ENCODE results near the gene MAP4K5. TPM values are rescaled to one million over a fixed set of nuclear protein-coding genes. Genes with fewer than 3 reads are reported as not detected.

Gene MAP4K5
- total and polyA plus RNA-seq, 2 of the 13 experiments (the other 11 are each of a cell fraction or from before 2014, with no cell fraction given), result 12.7 to 23.9 TPM

- ATAC-seq, result peak; percentile 60
- Histone ChIP-seq H3K4me3 (replicated peaks in 1 of 3; ENCODE audit: insufficient read depth in 1 of 3, low read depth in 2 of 3, low read length in 3 of 3) (no peak overlapping the region), H3K36me3 (replicated peaks in 1 of 2; ENCODE audit: control insufficient read depth in 1 of 2, insufficient read depth in 2 of 2, low read length in 2 of 2) (peaks cover 4 to 25% of the 10 kb centered on the region in 2 experiments; a peak in 4 of 5 replicates), H3K4me2 (ENCODE audit: low read depth, low read length) (no peak overlapping the region), H3K79me2 (ENCODE audit: insufficient read depth, low read length) (no peaks in the 10 kb centered on the region), H3K27ac (ENCODE audit: extremely low read length, insufficient read depth, low read length) (no peak overlapping the region), H3K9me3 (ENCODE audit: low read length) (no peaks in the 10 kb centered on the region), H3K4me1 (ENCODE audit: insufficient read depth, low read length) (peaks cover 6% of the 10 kb centered on the region; the same call in 1 of the 2 replicates), H4K20me1 (ENCODE audit: insufficient read depth, low read length) (no peaks in the 10 kb centered on the region), H3K9ac (ENCODE audit: insufficient read depth, low read depth, low read length) (no peak overlapping the region), H3K27me3 (ENCODE audit: control insufficient read depth in 1 of 2, insufficient read depth in 2 of 2, low read length in 2 of 2) (no peaks in the 10 kb centered on the region), H2AFZ (ENCODE audit: low read length) (no peak overlapping the region)
- peak; percentile 21 for DNase-seq (ENCODE audit: low spot score)
- WGBS (ENCODE audit: low lambda C conversion rate), result 100% methylated on average over 1 of the region's 3 CpGs
- CTCF ChIA-PET (ENCODE audit: low intra/inter-chr PET ratio, low total read pairs), result no interaction called here
- FAIRE-seq, result no peak
- peak; percentile 54 for TF ChIP-seq HNF4A (CRISPR knock-in tag; IDR thresholded peaks at IDR 0.05)
- no peak for TF ChIP-seq ZNF18 (CRISPR knock-in tag; IDR thresholded peaks at IDR 0.05; ENCODE audit: insufficient replicate concordance)
- no peak for TF ChIP-seq ZNF790 (CRISPR knock-in tag; IDR thresholded peaks at IDR 0.05; ENCODE audit: borderline replicate concordance)
- no peak for TF ChIP-seq ZNF276 (CRISPR knock-in tag; IDR thresholded peaks at IDR 0.05; ENCODE audit: low read depth)
- no peak for TF ChIP-seq ZHX1 (CRISPR knock-in tag; IDR thresholded peaks at IDR 0.05; ENCODE audit: low read depth)
- no peak for TF ChIP-seq KAT2B (IDR thresholded peaks at IDR 0.05; ENCODE audit: borderline replicate concordance, low read depth, low read length)
- no peak for TF ChIP-seq KDM4B (CRISPR knock-in tag; IDR thresholded peaks at IDR 0.05)
- TF ChIP-seq SMARCC2 (IDR thresholded peaks at IDR 0.05), result no peak
- no peak for TF ChIP-seq NFKB2 (CRISPR knock-in tag; IDR thresholded peaks at IDR 0.05; ENCODE audit: borderline replicate concordance)
- peak; percentile 56; the same call in 1 of the 2 replicates for TF ChIP-seq CEBPB (IDR thresholded peaks at IDR 0.05; ENCODE audit: borderline replicate concordance, low read depth, low read length)
- TF ChIP-seq RARA (CRISPR knock-in tag; IDR thresholded peaks at IDR 0.05), result peak; percentile 36; the same call in 1 of the 2 replicates
- TF ChIP-seq THAP9 (CRISPR knock-in tag; IDR thresholded peaks at IDR 0.05; ENCODE audit: borderline replicate concordance), result no peak
- TF ChIP-seq ZNF33B (CRISPR knock-in tag; IDR thresholded peaks at IDR 0.05), result no peak
- peak; percentile 29 for TF ChIP-seq TEAD3 (CRISPR knock-in tag; optimal IDR thresholded peaks at IDR 0.05; ENCODE audit: borderline replicate concordance)
- TF ChIP-seq ZNF121 (CRISPR knock-in tag; IDR thresholded peaks at IDR 0.05), result peak; percentile 84
- in situ Hi-C loops (cut with HindIII; ENCODE audit: extremely low pct_ligation_motif_present, low pct_unique_long_range_greater_than_20kb) (no loop called here), intact Hi-C loops (cut with micrococcal nuclease; ENCODE audit: unreplicated experiment) (no loop called here)
- no TSS peak for BruUV-seq (replicated peaks)
- POLR2A ChIA-PET, result no interaction called here
Observed at GRCh38 chr14:50423529-50423928, 108.8 kb downstream of the MAP4K5 start.
